ENCODE results near the gene GARNL3. TPM values are rescaled to one million over a fixed set of nuclear protein-coding genes. Genes with fewer than 3 reads are reported as not detected.

GARNL3 gene
- total RNA-seq, 1 donor from 2014 or later = 10.4 TPM

DNA sequence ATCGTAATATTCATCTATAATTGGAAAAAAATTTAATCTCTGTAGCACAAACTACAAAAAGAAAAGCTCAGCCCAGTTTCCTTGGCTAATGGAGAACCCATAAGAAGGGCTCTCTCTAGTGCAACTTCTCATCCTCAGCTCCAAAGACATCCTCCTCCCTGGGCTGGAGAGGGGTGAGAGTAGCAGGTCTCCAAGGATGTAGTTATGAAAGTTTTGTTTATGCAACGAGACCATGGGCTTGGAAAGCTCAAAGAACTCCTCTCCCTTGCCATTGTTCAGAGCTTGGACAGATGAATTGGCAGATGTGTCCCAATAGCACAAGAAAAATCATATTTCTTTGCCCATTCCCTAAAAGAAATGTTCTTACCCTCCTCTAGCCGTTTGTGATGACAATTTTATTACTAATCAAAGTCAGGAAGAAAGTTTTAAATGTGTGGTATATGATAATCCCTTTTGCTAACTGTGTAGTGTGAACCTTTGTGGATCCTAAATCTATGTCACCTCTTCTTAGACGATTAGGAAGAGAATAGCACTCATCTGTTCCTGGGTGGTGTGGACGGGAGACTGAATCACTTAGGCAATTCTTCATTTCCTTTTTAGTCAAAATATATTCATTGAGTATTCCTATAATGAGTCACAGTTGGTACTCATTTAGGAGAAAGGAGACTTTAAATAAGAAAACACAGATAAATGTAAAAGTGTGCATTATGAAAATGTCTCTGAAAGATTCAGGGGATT lies 52.2 kb downstream of the GARNL3 start:
- no peak for DNase-seq (ENCODE audit: low read depth)
- TF ChIP-seq, protein P1, sequence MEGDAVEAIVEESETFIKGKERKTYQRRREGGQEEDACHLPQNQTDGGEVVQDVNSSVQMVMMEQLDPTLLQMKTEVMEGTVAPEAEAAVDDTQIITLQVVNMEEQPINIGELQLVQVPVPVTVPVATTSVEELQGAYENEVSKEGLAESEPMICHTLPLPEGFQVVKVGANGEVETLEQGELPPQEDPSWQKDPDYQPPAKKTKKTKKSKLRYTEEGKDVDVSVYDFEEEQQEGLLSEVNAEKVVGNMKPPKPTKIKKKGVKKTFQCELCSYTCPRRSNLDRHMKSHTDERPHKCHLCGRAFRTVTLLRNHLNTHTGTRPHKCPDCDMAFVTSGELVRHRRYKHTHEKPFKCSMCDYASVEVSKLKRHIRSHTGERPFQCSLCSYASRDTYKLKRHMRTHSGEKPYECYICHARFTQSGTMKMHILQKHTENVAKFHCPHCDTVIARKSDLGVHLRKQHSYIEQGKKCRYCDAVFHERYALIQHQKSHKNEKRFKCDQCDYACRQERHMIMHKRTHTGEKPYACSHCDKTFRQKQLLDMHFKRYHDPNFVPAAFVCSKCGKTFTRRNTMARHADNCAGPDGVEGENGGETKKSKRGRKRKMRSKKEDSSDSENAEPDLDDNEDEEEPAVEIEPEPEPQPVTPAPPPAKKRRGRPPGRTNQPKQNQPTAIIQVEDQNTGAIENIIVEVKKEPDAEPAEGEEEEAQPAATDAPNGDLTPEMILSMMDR (conservative IDR thresholded peaks at IDR 0.05; ENCODE audit: low read depth, low read length) = no peak

DNA sequence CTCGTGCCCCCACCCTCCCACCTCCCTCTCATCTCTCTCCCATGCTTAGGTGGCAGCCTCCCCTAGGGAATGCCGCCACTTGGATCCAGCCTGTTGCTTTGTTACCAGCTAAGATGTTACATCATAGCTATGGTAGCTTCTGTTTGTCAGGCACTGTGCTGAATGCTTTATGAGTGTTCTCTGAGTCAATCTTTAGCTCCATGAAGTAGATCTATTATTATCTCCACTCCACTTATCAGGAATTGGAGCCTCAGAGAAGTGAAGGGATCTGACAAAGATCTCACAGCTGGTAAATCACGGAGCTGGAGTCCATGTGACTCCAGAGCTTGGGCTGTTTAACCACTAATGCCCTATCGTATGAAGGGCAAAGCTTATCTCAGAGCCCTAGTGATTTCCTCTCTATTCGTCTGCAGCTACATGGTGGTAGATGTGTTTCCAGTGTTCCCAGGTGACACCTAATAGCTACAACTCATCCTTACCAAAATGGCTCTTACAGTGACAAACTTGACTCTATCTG lies 54.1 kb downstream of the GARNL3 start:
- TF ChIP-seq, protein P1 (conservative IDR thresholded peaks at IDR 0.05; ENCODE audit: low read depth, low read length) = no peak
- DNase-seq (ENCODE audit: low read depth) = peak; percentile 6
- no peak overlapping the region for H3K4me3 ChIP-seq (ENCODE audit: low read depth, low read length)

More for the DNA sequence above, 52.2 kb downstream of the GARNL3 start:
- no peak overlapping the region for H3K4me3 ChIP-seq (ENCODE audit: low read depth, low read length)

DNA sequence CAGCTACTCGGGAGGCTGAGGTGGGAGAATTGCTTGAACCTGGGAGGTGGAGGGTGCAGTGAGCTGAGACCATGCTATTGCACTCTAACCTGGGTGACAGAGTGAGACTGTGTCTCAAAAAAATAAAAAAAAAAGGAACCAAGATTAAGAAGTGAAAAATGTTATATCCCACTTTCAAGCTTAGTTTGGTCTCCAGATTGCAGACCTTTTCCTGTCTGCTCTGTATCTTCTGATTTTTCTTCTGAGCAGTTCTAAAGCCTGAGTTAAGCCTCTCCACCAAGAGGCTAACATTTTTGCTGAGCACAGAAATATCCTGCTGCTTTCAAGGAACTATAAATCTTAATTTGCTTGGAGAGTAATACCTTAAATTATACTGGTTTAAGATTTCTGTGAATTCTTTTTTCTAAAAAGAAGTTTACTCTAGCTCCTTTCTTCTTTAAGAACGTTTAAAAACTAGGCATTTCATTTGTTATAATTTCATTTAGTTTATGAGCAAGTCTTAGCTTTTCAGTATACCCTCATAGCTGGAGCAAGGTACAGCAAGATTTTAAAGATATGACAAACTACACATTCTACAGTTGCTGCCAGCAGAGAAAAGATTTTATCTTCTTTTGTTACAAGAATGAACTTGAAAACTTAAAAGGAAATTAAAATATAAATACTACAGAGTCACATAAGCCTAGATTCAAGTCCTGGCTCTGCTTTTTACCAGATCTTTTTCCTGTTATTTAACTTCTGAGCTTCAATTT lies 55.0 kb downstream of the GARNL3 start:
- H3K4me3 ChIP-seq (ENCODE audit: low read depth, low read length) = no peak overlapping the region
- no peak for DNase-seq (ENCODE audit: low read depth)
- TF ChIP-seq, protein P1 (conservative IDR thresholded peaks at IDR 0.05; ENCODE audit: low read depth, low read length) = no peak

DNA sequence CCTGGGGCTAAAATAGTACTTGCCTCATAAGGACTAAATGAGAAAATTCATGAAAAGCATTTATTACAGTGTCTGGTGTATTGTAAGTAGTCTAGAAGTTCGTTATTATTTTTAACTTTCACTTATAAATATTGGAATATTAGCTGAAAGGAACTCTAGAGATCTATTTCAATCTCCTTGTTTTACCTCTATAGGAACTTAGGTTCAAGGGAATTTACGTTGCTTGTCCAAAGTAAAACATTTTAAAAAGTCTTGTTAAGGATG lies 55.5 kb downstream of the GARNL3 start:
- TF ChIP-seq, protein P1 (conservative IDR thresholded peaks at IDR 0.05; ENCODE audit: low read depth, low read length) = no peak
- no peak overlapping the region for H3K4me3 ChIP-seq (ENCODE audit: low read depth, low read length)
- DNase-seq (ENCODE audit: low read depth) = no peak

DNA sequence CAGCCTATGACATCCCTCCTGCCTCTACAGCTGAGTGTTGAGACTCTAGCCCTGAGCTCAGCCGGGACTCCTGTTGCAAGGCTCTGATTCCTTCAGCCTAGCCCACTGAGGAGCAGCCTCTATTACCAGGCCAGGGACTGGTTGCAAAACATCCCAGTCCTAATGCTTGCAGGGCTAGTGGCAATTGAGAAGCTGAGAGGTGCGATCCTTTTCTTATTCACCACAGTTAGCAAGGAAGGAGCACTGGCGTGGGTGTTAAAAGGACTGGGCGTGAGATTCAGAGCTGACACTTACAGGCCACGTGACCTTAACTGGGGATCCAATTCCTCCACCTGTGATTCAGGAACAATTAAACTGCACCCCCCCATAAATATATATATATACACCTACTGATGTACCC lies 58.8 kb downstream of the GARNL3 start:
- DNase-seq (ENCODE audit: low read depth) = no peak
- no peak overlapping the region for H3K4me3 ChIP-seq (ENCODE audit: low read depth, low read length)
- TF ChIP-seq, protein P1 (conservative IDR thresholded peaks at IDR 0.05; ENCODE audit: low read depth, low read length) = no peak

DNA sequence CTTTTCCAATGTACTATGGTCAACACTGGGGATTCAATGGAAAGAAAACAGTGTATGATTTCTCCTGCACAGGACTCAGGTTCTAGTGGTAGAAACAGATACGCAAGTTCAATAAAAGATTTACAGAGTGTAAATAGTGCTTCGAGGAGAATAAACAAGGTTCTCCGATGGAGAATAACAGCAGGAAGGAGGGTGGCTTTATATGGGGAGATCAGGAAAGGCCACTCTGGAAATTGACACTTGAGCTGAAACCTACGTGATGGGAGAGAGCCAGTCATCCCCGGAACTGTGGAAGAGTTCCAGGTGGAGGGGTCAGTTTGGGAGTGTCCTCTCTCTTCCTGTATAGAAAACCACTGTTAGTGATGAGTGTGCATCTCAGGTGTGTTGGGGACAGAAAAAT lies 65.9 kb downstream of the GARNL3 start:
- no peak for DNase-seq (ENCODE audit: low read depth)
- TF ChIP-seq, protein P1 (conservative IDR thresholded peaks at IDR 0.05; ENCODE audit: low read depth, low read length) = no peak
- no peak overlapping the region for H3K4me3 ChIP-seq (ENCODE audit: low read depth, low read length)
